IMR-90 (cell line): ENCODE data around the gene POLR1B. TPM values are rescaled to one million over a fixed set of nuclear protein-coding genes. Genes with fewer than 3 reads are reported as not detected.

Source experiments
- ATAC-seq: fragments of 200-7000 bp; cut with Tn5 transposase; 2 replicates; pipeline ENCODE4 v1.9.1; 2020; ENCODE audit warnings: low read depth, mild to moderate bottlenecking, moderate library complexity
- BruUV-seq: library from RNA; stranded (reverse); fragments of 400-500 nt; replicated peaks from 2 replicates; lab custom pipeline; 2021; lab: Mats Ljungman, UMichigan
- CTCF ChIA-PET: fragments of 300-600 bp; formaldehyde crosslinking; extraction: SDS; loops from one replicate; lab custom pipeline; 2021; ENCODE audit warnings: antibody characterized with exemption; lab: Yijun Ruan, JAX
- POLR2A ChIA-PET: fragments of 300-600 bp; sonication (Branson Sonifier 250); formaldehyde crosslinking; loops from one replicate; lab custom pipeline; 2022; ENCODE audit warnings: antibody characterized with exemption; ENCODE audit not compliant: unreplicated experiment; lab: Charles Lee
- DNase-seq: peaks from one replicate; pipeline ENCODE4 v3.0.0; 2013
- H2AFZ ChIP-seq: replicated peaks from 2 replicates; pipeline ENCODE3; 2013; ENCODE audit warnings: low read length, mild to moderate bottlenecking; ENCODE audit not compliant: poor library complexity
- H2AK5ac ChIP-seq: 2 replicates; pipeline ENCODE4 v1.6.1; 2013; ENCODE audit warnings: low read depth, low read length, inconsistent platforms
- H2AK9ac ChIP-seq: replicated peaks from 2 replicates; pipeline ENCODE3; 2013; ENCODE audit warnings: mild to moderate bottlenecking, low read depth, low read length, moderate library complexity; ENCODE audit not compliant: poor library complexity
- H2BK120ac ChIP-seq: 2 replicates; pipeline ENCODE4 v1.6.1; 2013; ENCODE audit warnings: low read depth, low read length, inconsistent platforms
- H2BK15ac ChIP-seq: 3 replicates; pipeline ENCODE4 v1.6.1; 2013; ENCODE audit warnings: low read depth, low read length, inconsistent platforms
- H2BK20ac ChIP-seq: 2 replicates; pipeline ENCODE4 v1.6.1; 2013; ENCODE audit warnings: low read depth, mild to moderate bottlenecking, inconsistent platforms, low read length, moderate library complexity
- H2BK5ac ChIP-seq: 2 replicates; pipeline ENCODE4 v1.6.1; 2013; ENCODE audit warnings: mild to moderate bottlenecking, low read depth, low read length, inconsistent platforms; ENCODE audit not compliant: poor library complexity, severe bottlenecking
- H3K14ac ChIP-seq: replicated peaks from 2 replicates; pipeline ENCODE4 v1.6.1; 2013; ENCODE audit warnings: low read depth, low read length, inconsistent platforms
- H3K18ac ChIP-seq: 2 replicates; pipeline ENCODE4 v1.6.1; 2013; ENCODE audit warnings: low read depth, low read length, control low read depth
- H3K23ac ChIP-seq: 2 replicates; pipeline ENCODE4 v1.6.1; 2013; ENCODE audit warnings: low read depth, low read length, inconsistent platforms
- H3K27ac ChIP-seq: 2 replicates; pipeline ENCODE4 v1.5.1; 2013; ENCODE audit warnings: mild to moderate bottlenecking, control low read depth, low read length; ENCODE audit not compliant: insufficient read depth
- H3K27me3 ChIP-seq: 2 replicates; pipeline ENCODE4 v1.6.1; 2013; ENCODE audit warnings: low read length; ENCODE audit not compliant: control insufficient read depth, insufficient read depth
- H3K36me3 ChIP-seq: 2 replicates; pipeline ENCODE4 v1.6.1; 2013; ENCODE audit warnings: low read length, mixed read lengths; ENCODE audit not compliant: control insufficient read depth, insufficient read depth
- H3K4ac ChIP-seq: 2 replicates; pipeline ENCODE4 v1.6.1; 2013; ENCODE audit warnings: low read depth, low read length, inconsistent platforms
- H3K4me1 ChIP-seq: 2 replicates; pipeline ENCODE4 v1.6.1; 2013; ENCODE audit warnings: low read length, mixed read lengths; ENCODE audit not compliant: control insufficient read depth, insufficient read depth
- H3K4me2 ChIP-seq: 2 replicates; pipeline ENCODE4 v1.6.1; 2013; ENCODE audit warnings: low read depth, mild to moderate bottlenecking, control low read depth, low read length, moderate library complexity
- H3K4me3 ChIP-seq: 2 replicates; pipeline ENCODE4 v1.5.1; 2013; ENCODE audit warnings: low read depth, mild to moderate bottlenecking, control low read depth, low read length, moderate library complexity; ENCODE audit not compliant: insufficient read depth
- H3K56ac ChIP-seq: 2 replicates; pipeline ENCODE4 v1.6.1; 2013; ENCODE audit warnings: low read length, inconsistent platforms; ENCODE audit not compliant: insufficient read depth; ENCODE audit errors: extremely low read depth
- H3K79me1 ChIP-seq, 2 experiments: 2 replicates each; pipeline ENCODE4 v1.6.1; 2013; ENCODE audit warnings: low read length in 2 of 2, inconsistent platforms in 1 of 2, low read depth in 1 of 2
- H3K9ac ChIP-seq: 2 replicates; pipeline ENCODE4 v1.6.1; 2013; ENCODE audit warnings: low read depth, low read length, control low read depth
- H3K9me1 ChIP-seq: 2 replicates; pipeline ENCODE4 v1.6.1; 2013; ENCODE audit warnings: low read length, inconsistent platforms; ENCODE audit not compliant: insufficient read depth
- H3K9me3 ChIP-seq: 2 replicates; pipeline ENCODE4 v1.6.1; 2013; ENCODE audit warnings: low read length; ENCODE audit not compliant: control insufficient read depth, insufficient read depth
- H4K20me1 ChIP-seq: 2 replicates; pipeline ENCODE4 v1.6.1; 2013; ENCODE audit warnings: low read length, inconsistent platforms; ENCODE audit not compliant: insufficient read depth
- H4K5ac ChIP-seq: 2 replicates; pipeline ENCODE4 v1.6.1; 2013; ENCODE audit warnings: mild to moderate bottlenecking, low read depth, low read length, control low read depth
- H4K8ac ChIP-seq, 2 experiments: 2 replicates each; pipeline ENCODE4 v1.6.1; 2013; ENCODE audit warnings: low read depth in 2 of 2, low read length in 2 of 2, control low read depth in 1 of 2, inconsistent platforms in 1 of 2
- H4K91ac ChIP-seq: 2 replicates; pipeline ENCODE4 v1.6.1; 2013; ENCODE audit warnings: low read depth, low read length, inconsistent platforms; ENCODE audit not compliant: insufficient read depth
- BHLHE40 ChIP-seq: fragments of 150-350 bp; IDR thresholded peaks from 2 replicates; pipeline ENCODE4 v1.6.1; 2016; ENCODE audit warnings: mild to moderate bottlenecking, low read depth, low read length
- CEBPB ChIP-seq: IDR thresholded peaks from 2 replicates; pipeline ENCODE4 v1.6.1; 2012; ENCODE audit warnings: low read depth, low read length, improper control_type of control experiment
- CHD1 ChIP-seq: IDR thresholded peaks from 2 replicates; pipeline ENCODE4 v1.6.1; 2012; ENCODE audit warnings: low read depth, low read length, improper control_type of control experiment
- CTCF ChIP-seq: conservative IDR thresholded peaks from 2 replicates; pipeline ENCODE4 v1.5.1; 2012; ENCODE audit warnings: mild to moderate bottlenecking, low read depth, low read length, improper control_type of control experiment
- FOS ChIP-seq: fragments of 150-350 bp; IDR thresholded peaks from 2 replicates; pipeline ENCODE4 v1.6.1; 2016; ENCODE audit warnings: low read depth, low read length
- MAZ ChIP-seq: IDR thresholded peaks from 2 replicates; pipeline ENCODE4 v1.6.1; 2012; ENCODE audit warnings: low read depth, mild to moderate bottlenecking, low read length, improper control_type of control experiment, moderate library complexity, borderline replicate concordance
- MXI1 ChIP-seq: IDR thresholded peaks from 2 replicates; pipeline ENCODE4 v1.6.1; 2012; ENCODE audit warnings: low read depth, mild to moderate bottlenecking, low read length, moderate library complexity, borderline replicate concordance
- POLR2A ChIP-seq: IDR thresholded peaks from 2 replicates; pipeline ENCODE4 v1.6.1; 2012; ENCODE audit warnings: mild to moderate bottlenecking, low read depth, low read length
- RAD21 ChIP-seq: IDR thresholded peaks from 2 replicates; pipeline ENCODE4 v1.6.1; 2012; ENCODE audit warnings: low read length, improper control_type of control experiment
- RCOR1 ChIP-seq: IDR thresholded peaks from 2 replicates; pipeline ENCODE4 v1.6.1; 2012; ENCODE audit warnings: mild to moderate bottlenecking, low read length, improper control_type of control experiment; ENCODE audit not compliant: insufficient replicate concordance
- SMC3 ChIP-seq: fragments of 150-350 bp; IDR thresholded peaks from 2 replicates; pipeline ENCODE4 v1.6.1; 2016; ENCODE audit warnings: low read depth, mild to moderate bottlenecking, antibody characterized with exemption, low read length, moderate library complexity
- WGBS, 2 experiments: methylation state at CpG; one replicate each; pipeline versions ENCODE4 v1.1.5 to v1.1.7; 2013; ENCODE audit warnings: missing lambda C conversion rate in 2 of 2; ENCODE audit not compliant: insufficient read length in 1 of 2; ENCODE audit errors: extremely low coverage in 2 of 2; 5-methylcytosine and 5-hydroxymethylcytosine counted together
- dilution Hi-C: fragments of 300-500 bp; cut with HindIII; formaldehyde crosslinking; loops from one replicate; pipeline ENCODE4 v1.14.3; 2018; ENCODE audit warnings: low sequenced_read_pairs; ENCODE audit not compliant: unreplicated experiment
- in situ Hi-C: fragments of 300-500 bp; cut with MboI; formaldehyde crosslinking; loops from 3 replicates; pipeline ENCODE4 v1.14.3; 2019; ENCODE audit warnings: low sequenced_read_pairs, inconsistent platforms, mixed read lengths
- intact Hi-C: fragments of 100-400 bp; cut with micrococcal nuclease; formaldehyde crosslinking; loops from 2 replicates; pipeline ENCODE4 v1.10.0; 2022
- polyA plus RNA-seq, 3 experiments: library from polyadenylated mRNA; depleted of rRNA; stranded (reverse); fragments of >200 nt; gene quantifications; 2 replicates each; pipeline ENCODE4 v1.2.3, GENCODE V29; 2012; ENCODE audit warnings: low replicate concordance in 1 of 3
- total RNA-seq: library from RNA; depleted of rRNA; stranded (reverse); fragments of >200 nt; gene quantifications from 2 replicates; pipeline ENCODE4 v1.2.3, GENCODE V29; 2012

The POLR1B gene
- total and polyA plus RNA-seq, 2 of the 4 experiments (the other 2 are of a cell fraction), result 10.5 to 24.6 TPM

DNA sequence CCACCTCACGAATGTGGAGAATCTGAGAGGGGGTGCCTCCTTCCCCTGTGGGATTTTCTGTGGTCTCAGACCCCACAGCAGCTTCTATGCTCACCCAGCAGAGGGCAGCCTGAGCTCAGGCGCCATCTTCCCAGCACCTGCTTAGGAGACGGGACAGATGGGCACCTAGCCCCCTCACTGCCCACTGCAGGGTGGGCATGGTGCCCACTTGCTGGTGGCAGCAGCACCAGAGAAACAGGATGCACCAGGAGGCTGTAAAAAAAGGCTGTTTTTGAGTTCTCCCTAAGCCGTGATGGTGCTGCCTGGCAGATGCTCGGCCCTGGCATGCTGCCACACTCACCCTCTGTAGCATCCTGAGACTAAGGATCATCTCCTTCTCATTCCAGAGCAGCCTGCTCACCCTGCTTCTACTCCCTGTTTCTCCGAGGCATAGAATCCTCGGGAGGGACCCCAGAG is 84.4 kb downstream of the POLR1B start:
- Histone ChIP-seq H2BK20ac (peak overlapping the region; percentile 99), H2AFZ (peak overlapping the region; percentile 92), H3K9me3 (no peaks in the 10 kb centered on the region), H4K20me1 (no peaks in the 10 kb centered on the region; the same call in 1 of the 2 replicates), H3K27ac (peak overlapping the region; percentile 79), H2AK9ac (peak overlapping the region; percentile 95), H3K27me3 (no peaks in the 10 kb centered on the region), H3K36me3 (no peaks in the 10 kb centered on the region), H3K4me2 (peak overlapping the region; percentile 68), H3K4me1 (peaks cover 29% of the 10 kb centered on the region), H2BK5ac (peak overlapping the region; percentile 89), H3K9ac (peak overlapping the region; percentile 26; the same call in 1 of the 2 replicates), H2BK120ac (peak overlapping the region; percentile 100), H3K56ac (peak overlapping the region; percentile 98), H3K79me1 (peaks cover 0 to 16% of the 10 kb centered on the region in 2 experiments; a peak in 2 of 4 replicates), H3K9me1 (peaks cover 26% of the 10 kb centered on the region), H3K4ac (peak overlapping the region; percentile 98), H4K91ac (peak overlapping the region; percentile 97), H4K8ac (peak overlapping the region; percentile 74 to 98), H3K18ac (peak overlapping the region; percentile 58), H2AK5ac (peak overlapping the region; percentile 96), H2BK15ac (peak overlapping the region; percentile 90; the same call in 2 of the 3 replicates), H3K4me3 (no peak overlapping the region; the same call in 1 of the 2 replicates), H3K14ac (peak overlapping the region; percentile 99), H4K5ac (peak overlapping the region; percentile 52), H3K23ac (peak overlapping the region; percentile 99)
- DNase-seq, result peak; percentile 68
- ATAC-seq, result peak; percentile 54
- CTCF ChIA-PET, result interaction anchor here (0.6 to 3.0 kb wide), 11 partner anchors 18 to 315 kb away, joined by 3 to 15 read pairs (median 4); partner anchors contain the start of gene SLC20A1
- BruUV-seq, result no TSS peak
- WGBS, 2 experiments, result 0% methylated on average over 1 of the region's 7 CpGs; no CpG with 5 or more reads in 1 of the 2 experiments
- TF ChIP-seq CEBPB (no peak), FOS (no peak), MAZ (no peak; the same call in 1 of the 2 replicates), MXI1 (no peak), BHLHE40 (no peak), RCOR1 (no peak), CHD1 (no peak), POLR2A (no peak; the same call in 1 of the 2 replicates), SMC3 (peak; percentile 77), CTCF (peak; percentile 79), RAD21 (peak; percentile 86)
- intact Hi-C loops (loop anchor here (1.0 to 10.0 kb wide), 3 partner anchors 19 to 318 kb away; partner anchors contain the start of gene SLC20A1), dilution Hi-C loops (no loop called here), in situ Hi-C loops (loop anchor here (10.0 kb wide), 1 partner anchor 318 kb away; no protein-coding TSS in a partner anchor)
- POLR2A ChIA-PET, result interaction anchor here (0.6 to 1.4 kb wide), 4 partner anchors 15 to 496 kb away, joined by 3 to 13 read pairs (median 3); no protein-coding TSS in a partner anchor
